SU-DHL-6 (cell line): Measurements from ENCODE around the gene KCNH1.

Experiments used
- H2AFZ ChIP-seq: fragments of 200-600 bp; sonication (generic); 2 replicates; pipeline ENCODE4 v1.6.1; 2014; ENCODE audit warnings: low read depth, mild to moderate bottlenecking, moderate library complexity, mixed read lengths, antibody characterized with exemption, low read length; ENCODE audit not compliant: severe bottlenecking
- H3F3A ChIP-seq: fragments of 200-600 bp; shearing (Covaris generic); 2 replicates; pipeline ENCODE4 v1.6.0; 2016; ENCODE audit warnings: antibody characterized with exemption, mild to moderate bottlenecking; ENCODE audit not compliant: insufficient read depth
- H3K27ac ChIP-seq: fragments of 200-600 bp; sonication (generic); 2 replicates; pipeline ENCODE4 v1.5.1; 2016; ENCODE audit warnings: low read depth, mild to moderate bottlenecking, low read length, moderate library complexity, mixed read lengths
- H3K27me3 ChIP-seq: fragments of 200-600 bp; sonication (generic), shearing (Covaris generic); 2 replicates; pipeline ENCODE4 v1.6.0; 2014; ENCODE audit warnings: mild to moderate bottlenecking, low read length
- H3K36me3 ChIP-seq: fragments of 200-600 bp; sonication (generic); 2 replicates; pipeline ENCODE4 v1.6.1; 2014; ENCODE audit warnings: mild to moderate bottlenecking, low read length, mixed read lengths
- H3K4me2 ChIP-seq: fragments of 300-600, 200-600 bp; shearing (Covaris generic), sonication (generic); 2 replicates; pipeline ENCODE4 v1.6.0; 2014; ENCODE audit warnings: low read length, low read depth, mild to moderate bottlenecking; ENCODE audit not compliant: poor library complexity, severe bottlenecking
- H3K4me3 ChIP-seq: fragments of 200-600 bp; sonication (generic); 2 replicates; pipeline ENCODE4 v1.5.1; 2014; ENCODE audit warnings: antibody characterized with exemption, low read length, mild to moderate bottlenecking, mixed read lengths; ENCODE audit not compliant: insufficient read depth, poor library complexity, severe bottlenecking
- H3K79me2 ChIP-seq: fragments of 200-600 bp; sonication (generic); 2 replicates; pipeline ENCODE4 v1.6.1; 2014; ENCODE audit warnings: mild to moderate bottlenecking, low read length, moderate library complexity; ENCODE audit not compliant: insufficient read depth
- H3K9ac ChIP-seq: fragments of 200-600 bp; sonication (generic); 2 replicates; pipeline ENCODE4 v1.7.0; 2014; ENCODE audit warnings: mild to moderate bottlenecking, low read length
- H3K9me2 ChIP-seq: fragments of 200-600 bp; sonication (generic); replicated peaks from 2 replicates; pipeline ENCODE4 v1.6.1; 2014; ENCODE audit warnings: low read length; ENCODE audit not compliant: insufficient read depth
- H3K9me3 ChIP-seq: fragments of 200-600 bp; sonication (generic); 2 replicates; pipeline ENCODE4 v1.6.1; 2014; ENCODE audit warnings: low read length, mixed read lengths; ENCODE audit not compliant: insufficient read depth
- H4K20me1 ChIP-seq: fragments of 200-600 bp; sonication (generic); 2 replicates; pipeline ENCODE4 v1.6.1; 2014; ENCODE audit warnings: low read depth, mild to moderate bottlenecking, antibody characterized with exemption, low read length, moderate library complexity, mixed read lengths
- EZH2phosphoT487 ChIP-seq: fragments of 200-600 bp; sonication (generic), shearing (Covaris generic); conservative IDR thresholded peaks from 2 replicates; pipeline ENCODE4 v1.6.1; 2018; ENCODE audit warnings: mild to moderate bottlenecking, antibody characterized with exemption, low read length, moderate library complexity, mixed read lengths
- TF ChIP-seq, protein P1 (sequence below): fragments of 200-600 bp; sonication (generic); IDR thresholded peaks from one replicate; pipeline ENCODE4 v1.5.1; 2017; ENCODE audit warnings: antibody characterized with exemption, mild to moderate bottlenecking, low read length, moderate library complexity; ENCODE audit not compliant: insufficient read depth, poor library complexity, severe bottlenecking

Gene KCNH1

DNA sequence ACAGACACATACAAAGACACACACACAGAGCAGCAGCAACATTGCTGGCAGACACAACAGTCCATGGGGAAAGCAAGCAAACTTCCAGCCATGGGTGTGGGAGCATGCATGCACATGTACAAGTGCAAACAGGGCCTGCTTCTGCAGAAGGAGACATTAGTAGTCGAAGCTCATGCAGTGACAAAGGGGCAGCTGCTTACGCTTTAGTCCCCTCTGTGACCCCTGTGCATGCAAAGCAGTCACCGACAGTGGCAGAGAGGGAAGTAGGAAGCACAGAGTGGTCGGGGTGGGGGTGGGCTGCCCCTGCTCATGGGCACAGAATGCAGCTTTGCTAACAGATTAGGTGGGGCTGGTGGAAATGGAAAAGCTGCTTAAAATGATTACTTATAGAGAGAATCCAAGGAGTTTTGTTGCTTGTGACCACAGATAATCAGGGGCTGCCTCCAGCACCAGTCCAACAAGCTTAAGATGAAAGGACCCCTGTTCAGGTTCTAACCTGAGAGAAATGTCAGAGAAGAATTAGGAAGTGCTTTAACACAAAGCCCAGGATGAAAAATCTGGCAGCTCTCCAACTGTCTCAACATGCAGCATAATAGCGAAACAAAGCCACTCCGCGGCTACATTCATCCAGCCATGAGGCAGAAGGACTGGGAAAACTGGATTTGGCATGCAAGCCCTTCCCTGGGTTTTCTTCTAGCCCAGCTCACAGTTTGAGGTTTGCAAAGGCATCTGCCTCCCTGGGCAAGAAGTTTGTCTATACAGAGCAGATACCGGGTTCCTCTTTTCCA lies 378.9 kb downstream of the KCNH1 start:
- H3K4me3 ChIP-seq, result no peak overlapping the region
- H3K27ac ChIP-seq, result no peak overlapping the region
- H3K4me2 ChIP-seq, result no peak overlapping the region
- H4K20me1 ChIP-seq, result no peaks in the 10 kb centered on the region
- H3K36me3 ChIP-seq, result no peaks in the 10 kb centered on the region
- no peak overlapping the region for H3K9ac ChIP-seq
- H3K9me3 ChIP-seq, result no peaks in the 10 kb centered on the region; the same call in 1 of the 2 replicates
- no peaks in the 10 kb centered on the region for H3K9me2 ChIP-seq
- no peaks in the 10 kb centered on the region for H3F3A ChIP-seq
- no peak for TF ChIP-seq EZH2phosphoT487
- TF ChIP-seq, protein P1, sequence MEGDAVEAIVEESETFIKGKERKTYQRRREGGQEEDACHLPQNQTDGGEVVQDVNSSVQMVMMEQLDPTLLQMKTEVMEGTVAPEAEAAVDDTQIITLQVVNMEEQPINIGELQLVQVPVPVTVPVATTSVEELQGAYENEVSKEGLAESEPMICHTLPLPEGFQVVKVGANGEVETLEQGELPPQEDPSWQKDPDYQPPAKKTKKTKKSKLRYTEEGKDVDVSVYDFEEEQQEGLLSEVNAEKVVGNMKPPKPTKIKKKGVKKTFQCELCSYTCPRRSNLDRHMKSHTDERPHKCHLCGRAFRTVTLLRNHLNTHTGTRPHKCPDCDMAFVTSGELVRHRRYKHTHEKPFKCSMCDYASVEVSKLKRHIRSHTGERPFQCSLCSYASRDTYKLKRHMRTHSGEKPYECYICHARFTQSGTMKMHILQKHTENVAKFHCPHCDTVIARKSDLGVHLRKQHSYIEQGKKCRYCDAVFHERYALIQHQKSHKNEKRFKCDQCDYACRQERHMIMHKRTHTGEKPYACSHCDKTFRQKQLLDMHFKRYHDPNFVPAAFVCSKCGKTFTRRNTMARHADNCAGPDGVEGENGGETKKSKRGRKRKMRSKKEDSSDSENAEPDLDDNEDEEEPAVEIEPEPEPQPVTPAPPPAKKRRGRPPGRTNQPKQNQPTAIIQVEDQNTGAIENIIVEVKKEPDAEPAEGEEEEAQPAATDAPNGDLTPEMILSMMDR, result no peak
- H2AFZ ChIP-seq, result no peak overlapping the region
- no peaks in the 10 kb centered on the region for H3K27me3 ChIP-seq
- H3K79me2 ChIP-seq, result no peaks in the 10 kb centered on the region

DNA sequence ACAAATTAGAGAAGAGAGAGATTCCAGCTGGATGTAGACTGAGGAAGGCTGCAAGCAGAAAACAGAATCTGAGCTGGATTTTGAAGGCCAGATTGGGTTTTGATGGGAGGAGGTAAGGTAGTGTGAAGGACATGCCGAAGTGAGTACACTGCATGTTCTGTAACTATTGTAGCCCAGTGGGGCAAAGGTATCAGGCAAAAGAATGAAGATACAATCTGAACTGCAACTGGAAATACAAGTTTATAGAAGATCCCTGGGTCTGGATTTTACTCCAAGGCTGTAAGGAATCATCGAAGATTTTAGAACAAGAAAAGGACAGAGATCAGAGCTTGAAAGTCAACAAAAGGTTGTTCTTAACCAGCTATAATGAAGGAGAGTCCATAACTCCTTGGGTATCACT lies 382.0 kb downstream of the KCNH1 start:
- Histone ChIP-seq H3K9ac (no peak overlapping the region), H3K4me2 (no peak overlapping the region), H4K20me1 (no peaks in the 10 kb centered on the region), H3K9me2 (no peaks in the 10 kb centered on the region), H3K4me3 (no peak overlapping the region), H3K27ac (no peak overlapping the region), H2AFZ (no peak overlapping the region), H3K27me3 (no peaks in the 10 kb centered on the region), H3K79me2 (no peaks in the 10 kb centered on the region), H3F3A (no peaks in the 10 kb centered on the region), H3K36me3 (no peaks in the 10 kb centered on the region), H3K9me3 (no peaks in the 10 kb centered on the region)
- TF ChIP-seq EZH2phosphoT487, result no peak
- TF ChIP-seq, protein P1, result no peak

DNA sequence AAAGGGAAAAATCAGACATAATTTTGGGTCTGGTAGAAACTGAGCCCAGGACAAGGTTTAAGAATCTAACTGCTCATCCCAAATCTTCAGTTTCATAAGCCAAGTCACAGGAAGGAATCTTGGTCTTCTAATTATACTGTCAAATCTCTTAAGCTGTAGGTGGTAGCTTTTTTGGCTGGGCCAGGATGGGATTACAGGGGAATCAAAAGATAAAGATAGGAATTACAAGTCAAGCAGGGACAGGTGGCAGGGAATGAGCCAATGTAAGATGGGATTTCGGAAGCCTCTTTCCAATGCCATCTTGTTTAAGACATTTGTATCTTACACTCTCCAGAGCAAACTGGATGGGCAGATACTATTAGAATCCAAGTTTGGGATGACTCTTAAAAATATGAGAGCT lies 383.5 kb downstream of the KCNH1 start:
- Histone ChIP-seq H3K9ac (no peak overlapping the region), H3K36me3 (no peaks in the 10 kb centered on the region), H3K4me3 (no peak overlapping the region), H4K20me1 (no peaks in the 10 kb centered on the region), H2AFZ (no peak overlapping the region), H3K9me2 (no peaks in the 10 kb centered on the region), H3F3A (no peaks in the 10 kb centered on the region), H3K79me2 (no peaks in the 10 kb centered on the region), H3K27ac (no peak overlapping the region), H3K27me3 (no peaks in the 10 kb centered on the region), H3K9me3 (no peaks in the 10 kb centered on the region), H3K4me2 (no peak overlapping the region)
- no peak for TF ChIP-seq EZH2phosphoT487

DNA sequence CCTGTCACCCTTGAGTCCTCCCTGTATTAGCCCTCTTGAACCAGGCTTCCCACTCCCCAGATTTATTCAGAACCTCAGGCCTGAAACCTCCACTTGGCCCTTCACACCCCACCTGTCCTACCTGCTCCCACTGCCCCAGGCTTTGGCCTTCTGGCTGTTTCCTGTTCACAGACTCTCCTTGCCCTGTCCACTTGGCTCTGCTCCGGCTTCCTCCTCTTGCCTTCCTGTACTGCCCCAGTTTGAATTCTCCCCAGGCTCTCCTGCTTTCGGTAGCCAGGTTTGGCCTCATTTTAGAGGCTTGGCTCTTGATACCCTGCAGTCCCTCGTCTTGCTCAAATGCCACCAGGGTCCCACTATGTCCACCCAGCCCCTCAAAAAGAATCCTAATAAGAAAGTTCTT lies 385.2 kb downstream of the KCNH1 start:
- no peak for TF ChIP-seq EZH2phosphoT487
- TF ChIP-seq, protein P1, result no peak

More for the DNA sequence above, 385.2 kb downstream of the KCNH1 start:
- H2AFZ ChIP-seq, result no peak overlapping the region
- no peaks in the 10 kb centered on the region for H4K20me1 ChIP-seq
- no peaks in the 10 kb centered on the region for H3K9me2 ChIP-seq
- H3K27ac ChIP-seq, result no peak overlapping the region
- H3K4me3 ChIP-seq, result no peak overlapping the region
- no peaks in the 10 kb centered on the region for H3F3A ChIP-seq
- no peaks in the 10 kb centered on the region for H3K9me3 ChIP-seq
- H3K36me3 ChIP-seq, result no peaks in the 10 kb centered on the region
- no peaks in the 10 kb centered on the region for H3K27me3 ChIP-seq
- H3K9ac ChIP-seq, result no peak overlapping the region
- no peaks in the 10 kb centered on the region for H3K79me2 ChIP-seq
- no peak overlapping the region for H3K4me2 ChIP-seq
